OCI-M2 (cell line): ENCODE results near the gene KCTD5.

Experiments used
- DNase-seq: peaks from one replicate; lab custom pipeline; 2025; ENCODE audit not compliant: unreplicated experiment; lab: John Stamatoyannopoulos, UW

Gene KCTD5

GRCh38 chr16:2708955-2709587 is 26.7 kb downstream of the KCTD5 start:
- DNase-seq = no peak

DNA sequence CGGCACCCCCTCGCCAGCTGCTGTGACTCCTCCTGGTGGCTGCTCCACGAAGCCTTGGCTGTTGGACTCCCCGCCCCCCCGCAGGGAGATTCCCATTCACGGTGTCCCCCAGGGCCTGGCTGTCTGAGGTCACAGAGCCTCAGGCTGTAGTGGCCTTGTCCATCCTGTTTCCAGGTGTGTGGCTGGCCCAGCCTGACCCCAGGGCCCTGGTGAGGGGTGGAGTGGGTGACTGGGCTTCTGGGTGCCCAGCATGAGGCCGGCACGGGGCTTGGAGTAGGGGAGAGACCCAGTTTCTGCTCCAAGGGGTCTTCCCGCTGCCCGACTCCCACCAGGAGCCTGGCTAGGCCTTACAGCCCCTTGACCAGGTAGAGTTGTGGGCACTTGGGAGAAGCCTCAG is 27.3 kb downstream of the KCTD5 start:
- DNase-seq = no peak

DNA sequence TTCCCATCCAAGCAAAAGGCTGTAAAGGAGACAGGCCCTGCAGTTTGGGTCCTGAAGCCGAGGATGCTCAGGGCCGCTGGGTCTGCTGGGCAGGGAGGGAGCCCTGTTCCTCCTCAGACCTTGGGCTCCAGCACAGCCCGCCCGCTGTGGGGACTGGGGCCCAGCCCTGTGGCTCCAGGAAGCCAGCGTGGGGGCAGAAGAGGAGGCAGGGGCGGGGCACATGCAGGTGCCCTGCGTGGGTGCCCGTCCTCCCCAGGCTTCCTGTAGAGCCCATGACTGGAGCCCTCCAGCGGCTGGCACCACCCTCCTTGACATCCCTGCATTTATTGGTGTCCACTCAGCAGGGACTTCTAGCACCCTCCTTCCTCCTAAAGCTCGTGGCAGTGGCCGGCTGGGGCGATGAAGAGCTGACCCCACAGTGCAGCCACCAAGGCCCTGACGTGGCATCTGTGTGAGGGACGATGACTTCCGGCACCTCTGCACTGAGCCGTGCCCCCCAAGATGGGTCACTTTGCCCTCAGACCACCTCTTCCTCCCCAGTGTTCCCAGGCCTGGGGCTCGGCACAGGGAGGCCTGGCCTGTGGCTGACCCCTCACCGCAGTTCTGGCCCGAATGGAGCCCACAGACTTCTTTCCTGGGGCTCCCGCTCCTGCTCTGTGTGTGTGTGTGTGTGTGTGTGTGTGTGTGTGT is 27.8 kb downstream of the KCTD5 start:
- no peak for DNase-seq

DNA sequence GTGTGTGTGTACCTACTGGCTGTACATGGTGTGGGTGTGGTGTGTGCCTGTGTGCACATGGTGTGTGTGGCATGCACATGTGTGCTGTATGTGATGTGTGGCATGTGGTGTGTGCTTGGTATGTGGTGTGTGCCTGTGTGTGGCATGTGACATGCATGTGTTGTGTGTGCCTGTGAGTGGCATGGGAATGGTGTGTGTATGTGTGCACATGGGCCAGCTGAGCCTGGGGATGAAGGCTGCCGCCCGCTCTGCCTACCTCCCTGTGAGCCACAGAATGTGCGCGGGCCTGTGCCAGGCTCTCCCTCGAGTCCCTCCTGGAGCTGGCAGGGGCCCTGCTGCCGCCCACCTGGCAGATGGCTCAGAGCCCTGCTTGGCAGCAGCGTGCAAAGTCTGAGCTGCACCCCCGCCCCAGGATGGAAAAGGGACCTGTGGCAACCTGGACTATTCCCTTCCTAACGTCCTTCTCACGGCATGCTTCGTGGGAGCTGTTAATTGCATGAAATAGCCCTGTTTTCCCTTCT is 28.4 kb downstream of the KCTD5 start:
- DNase-seq = no peak

DNA sequence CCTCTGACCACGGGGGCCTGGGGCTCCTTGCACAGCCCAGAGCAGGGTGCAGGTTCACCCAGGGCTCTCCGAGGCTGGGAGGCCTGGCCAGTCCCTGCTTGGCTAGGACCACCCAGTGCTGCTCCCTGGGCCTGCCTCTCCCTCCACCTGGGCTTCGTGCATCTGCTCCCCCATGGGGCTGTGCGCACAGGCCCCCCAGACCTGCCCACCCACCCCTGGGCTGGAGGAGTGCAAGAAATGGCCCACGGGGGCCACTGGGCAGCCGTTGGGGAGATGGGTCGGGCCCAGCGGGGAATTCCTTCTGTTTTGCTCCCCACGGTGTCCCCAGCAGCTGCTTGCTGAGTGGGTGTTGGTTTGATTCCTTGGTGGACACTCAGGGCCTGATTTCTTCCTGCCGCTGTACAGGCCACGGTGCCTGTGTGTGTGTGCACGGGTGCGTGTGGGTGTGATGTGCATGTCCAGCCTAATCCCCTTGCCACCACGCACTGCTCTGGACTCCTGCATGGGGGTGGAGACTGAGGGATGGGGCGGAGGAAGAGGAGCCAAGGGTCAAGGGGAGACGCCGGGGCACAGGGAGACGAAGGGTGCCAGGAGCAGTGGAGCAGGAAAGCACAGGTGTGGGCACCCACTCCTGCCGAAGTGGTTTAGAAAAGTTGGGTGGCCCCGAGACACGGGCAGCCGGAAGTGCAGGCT is 29.2 kb downstream of the KCTD5 start:
- DNase-seq = no peak

- DNase-seq = no peak
Measured at GRCh38 chr16:2712063-2712441, 29.7 kb downstream of the KCTD5 start.

- DNase-seq = no peak
Measured at GRCh38 chr16:2712546-2712945, 30.2 kb downstream of the KCTD5 start.

- no peak for DNase-seq
Measured at GRCh38 chr16:2713523-2713922, 31.2 kb downstream of the KCTD5 start.

DNA sequence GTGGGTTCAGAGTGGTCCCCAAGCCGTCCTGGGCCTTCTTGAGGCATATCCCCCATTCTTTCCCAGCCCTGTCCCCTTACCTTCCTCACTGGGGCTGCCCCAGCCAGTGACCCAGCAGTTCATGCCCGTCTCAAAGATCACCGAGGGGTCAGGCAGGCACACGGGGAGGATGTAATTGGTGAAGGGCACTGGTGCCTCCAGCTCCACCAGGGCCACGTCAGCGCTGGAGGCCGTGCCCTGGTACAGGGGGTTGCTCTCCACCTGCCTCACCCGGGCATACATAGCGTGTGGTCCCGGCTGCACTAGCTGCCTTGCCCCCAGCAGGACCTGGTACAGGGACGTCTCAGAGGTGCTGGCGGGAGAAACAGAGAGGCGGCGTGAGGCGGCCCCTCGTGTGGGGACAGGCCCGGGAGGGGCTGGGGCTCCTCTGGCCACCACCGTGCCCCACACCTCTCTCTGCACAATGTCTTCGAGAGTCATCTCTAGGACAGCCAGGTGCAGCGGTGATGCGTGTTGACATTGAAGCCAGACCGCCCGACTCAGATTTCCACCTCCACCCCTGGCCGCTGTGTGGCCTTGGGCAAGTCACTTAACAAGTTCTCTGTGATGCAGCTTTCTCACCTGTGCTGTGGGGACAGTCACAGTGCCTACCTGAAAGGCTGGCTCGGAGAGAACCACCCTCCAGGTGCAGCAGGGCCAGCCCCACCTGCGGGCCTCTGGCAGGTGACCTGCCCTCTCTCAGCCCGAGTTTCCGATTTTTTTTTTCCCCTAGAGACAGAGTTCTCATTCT is 31.9 kb downstream of the KCTD5 start:
- no peak for DNase-seq

- no peak for DNase-seq
Measured at GRCh38 chr16:2715064-2715463, 32.7 kb downstream of the KCTD5 start.

DNA sequence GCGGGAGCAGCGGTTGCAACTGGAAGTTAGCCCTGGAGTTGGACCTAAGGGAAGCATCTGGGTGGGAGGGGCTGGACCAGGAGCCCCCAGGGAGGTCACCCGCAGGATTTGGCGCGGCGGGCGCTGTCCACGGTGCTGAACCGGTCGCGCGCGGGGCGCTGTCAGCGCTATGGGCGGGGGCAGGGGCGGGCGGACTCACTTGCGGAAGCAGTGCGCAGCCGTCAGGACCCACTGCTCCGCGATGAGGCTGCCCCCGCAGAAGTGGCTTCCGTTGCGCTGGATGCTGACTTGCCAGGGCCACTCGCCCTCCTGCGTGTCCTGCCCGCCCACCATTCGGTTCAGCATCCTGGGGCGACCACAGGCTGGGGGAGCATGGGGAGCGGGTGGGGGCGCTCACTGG is 33.2 kb downstream of the KCTD5 start:
- no peak for DNase-seq

DNA sequence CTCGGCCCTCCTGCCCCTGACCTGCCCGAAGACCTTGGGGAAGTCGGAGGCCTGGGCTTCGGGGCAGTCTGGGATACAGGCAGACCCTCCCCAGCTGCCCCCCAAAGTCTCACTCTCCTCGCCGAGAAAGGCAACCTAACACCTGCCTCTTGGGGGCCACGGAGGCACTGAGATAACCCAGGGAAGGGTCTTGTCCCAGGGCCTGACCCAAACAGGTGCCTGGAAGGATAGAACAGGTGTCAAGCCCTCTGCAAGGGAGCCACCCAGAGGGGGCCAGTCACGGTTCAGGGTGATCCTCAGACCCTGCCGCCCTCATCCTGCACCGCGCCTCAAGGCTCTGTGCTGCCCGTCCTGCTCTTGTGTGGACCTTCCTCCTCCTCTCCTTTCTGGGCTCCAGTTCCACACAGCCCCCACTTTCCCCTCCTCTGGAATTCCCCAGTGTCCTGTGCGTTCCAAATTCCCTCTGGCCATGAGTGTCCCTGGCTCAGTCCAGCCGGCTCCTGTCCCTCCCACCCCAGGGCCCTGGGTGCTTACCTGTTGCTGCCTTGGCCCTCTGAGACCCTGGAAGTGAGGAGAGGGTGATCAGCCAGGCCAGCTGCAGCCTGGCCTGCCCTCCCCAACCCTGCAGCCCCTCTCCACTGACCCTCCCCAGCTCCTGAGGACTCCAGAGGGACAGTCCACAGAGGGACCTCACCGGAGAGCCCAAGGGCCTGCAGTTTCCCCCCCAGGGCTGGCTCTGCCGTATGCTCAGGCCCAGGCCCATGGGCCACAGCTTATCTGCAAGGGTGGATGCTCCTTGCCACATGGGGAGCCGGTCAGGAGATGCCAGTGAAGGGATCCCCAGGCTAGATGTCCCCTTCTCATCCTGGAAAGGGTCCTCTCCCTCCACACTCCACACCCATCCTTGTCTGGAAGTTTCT is 33.9 kb downstream of the KCTD5 start:
- no peak for DNase-seq

- no peak for DNase-seq
Measured at GRCh38 chr16:2716948-2717347, 34.6 kb downstream of the KCTD5 start.

- no peak for DNase-seq
Measured at GRCh38 chr16:2717383-2718263, 35.3 kb downstream of the KCTD5 start.

- no peak for DNase-seq
Measured at GRCh38 chr16:2719328-2720063, 37.2 kb downstream of the KCTD5 start.

- DNase-seq = no peak
Measured at GRCh38 chr16:2720064-2720457, 37.7 kb downstream of the KCTD5 start, which contains the start of gene PRSS27. PRSS27 (minus strand) TSS chr16:2720224; CDS start chr16:2720160, 64 bp downstream.

GRCh38 chr16:2720719-2721633 is 38.7 kb downstream of the KCTD5 start:
- peak; percentile 21 for DNase-seq
